Loucy (cell line): ENCODE data around the gene RNF103.
A peak's percentile ranks its signal among the peaks of the same experiment; 100 is the strongest.

Experiments
- H2AFZ ChIP-seq: fragments of 200-600 bp; sonication (generic); 2 replicates; pipeline ENCODE4 v1.6.0; 2016; ENCODE audit warnings: antibody characterized with exemption, mild to moderate bottlenecking, low read length, moderate library complexity
- H3F3A ChIP-seq: fragments of 200-600 bp; 2 replicates; pipeline ENCODE4 v1.6.0; 2016; ENCODE audit warnings: antibody characterized with exemption, low read depth, mild to moderate bottlenecking
- H3K27me3 ChIP-seq: fragments of 200-600 bp; sonication (generic); 2 replicates; pipeline ENCODE4 v1.6.1; 2014; ENCODE audit warnings: low read length, mild to moderate bottlenecking; ENCODE audit not compliant: insufficient read depth, poor library complexity, severe bottlenecking
- H3K36me3 ChIP-seq: fragments of 200-600 bp; sonication (generic); 2 replicates; pipeline ENCODE4 v1.6.1; 2016; ENCODE audit warnings: low read length; ENCODE audit not compliant: insufficient read depth
- H3K4me1 ChIP-seq: fragments of 200-600 bp; sonication (generic); 2 replicates; pipeline ENCODE4 v1.5.1; 2014; ENCODE audit warnings: low read length, mild to moderate bottlenecking; ENCODE audit not compliant: insufficient read depth, poor library complexity, severe bottlenecking
- H3K4me2 ChIP-seq: fragments of 200-600 bp; sonication (generic); 2 replicates; pipeline ENCODE4 v1.6.0; 2014; ENCODE audit warnings: antibody characterized with exemption, low read length, low read depth, mild to moderate bottlenecking; ENCODE audit not compliant: poor library complexity, severe bottlenecking
- H3K4me3 ChIP-seq: fragments of 200-600 bp; sonication (generic); 2 replicates; pipeline ENCODE4 v1.5.1; 2014; ENCODE audit warnings: low read length, mild to moderate bottlenecking, mixed read lengths; ENCODE audit not compliant: poor library complexity, severe bottlenecking
- H3K79me2 ChIP-seq: fragments of 200-600 bp; sonication (generic); 2 replicates; pipeline ENCODE4 v1.6.1; 2014; ENCODE audit warnings: low read length; ENCODE audit not compliant: insufficient read depth
- H3K9ac ChIP-seq: fragments of 200-600 bp; sonication (generic); 2 replicates; pipeline ENCODE4 v1.6.0; 2014; ENCODE audit warnings: mild to moderate bottlenecking, low read depth, low read length, moderate library complexity; ENCODE audit not compliant: poor library complexity, severe bottlenecking
- H3K9me2 ChIP-seq: fragments of 200-600 bp; sonication (generic); replicated peaks from 2 replicates; pipeline ENCODE4 v1.6.1; 2016; ENCODE audit warnings: low read depth, low read length, mixed read lengths
- H3K9me3 ChIP-seq: fragments of 200-600 bp; sonication (generic); 2 replicates; pipeline ENCODE4 v1.6.1; 2014; ENCODE audit warnings: mild to moderate bottlenecking, antibody characterized with exemption, low read length, low read depth; ENCODE audit not compliant: insufficient read depth
- H4K20me1 ChIP-seq: fragments of 200-600 bp; sonication (generic); 2 replicates; pipeline ENCODE4 v1.6.0; 2014; ENCODE audit warnings: antibody characterized with exemption, low read length, mild to moderate bottlenecking; ENCODE audit not compliant: insufficient read depth, poor library complexity, severe bottlenecking
- EZH2phosphoT487 ChIP-seq: fragments of 200-600 bp; IDR thresholded peaks from 2 replicates; pipeline ENCODE4 v1.6.1; 2018; ENCODE audit warnings: antibody characterized with exemption, mild to moderate bottlenecking, moderate library complexity, borderline replicate concordance
- TF ChIP-seq, protein P1 (sequence below): fragments of 200-600 bp; sonication (generic); conservative IDR thresholded peaks from 2 replicates; pipeline ENCODE4 v1.5.1; 2014; ENCODE audit warnings: mild to moderate bottlenecking, antibody characterized with exemption, low read length

RNF103 gene

DNA sequence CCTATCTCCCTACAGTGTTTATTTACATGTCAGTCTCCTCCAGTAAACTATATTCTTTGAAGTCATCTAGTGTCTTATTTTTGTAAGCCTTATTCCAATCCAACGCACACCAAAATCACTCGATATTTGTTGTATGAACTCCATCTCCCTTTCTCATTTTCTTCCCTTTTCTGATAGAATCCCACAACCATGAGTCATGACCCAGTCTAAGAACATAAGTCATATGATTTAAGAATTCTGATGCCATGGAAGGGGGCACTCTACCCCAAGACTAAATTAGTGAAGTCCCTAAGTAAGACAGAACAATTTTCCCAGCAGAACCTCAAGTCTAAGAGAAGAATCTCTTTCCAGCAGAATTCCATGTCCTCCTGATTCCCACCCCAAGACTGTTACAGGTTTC is 65.8 kb downstream of the RNF103 start:
- TF ChIP-seq, protein P1, sequence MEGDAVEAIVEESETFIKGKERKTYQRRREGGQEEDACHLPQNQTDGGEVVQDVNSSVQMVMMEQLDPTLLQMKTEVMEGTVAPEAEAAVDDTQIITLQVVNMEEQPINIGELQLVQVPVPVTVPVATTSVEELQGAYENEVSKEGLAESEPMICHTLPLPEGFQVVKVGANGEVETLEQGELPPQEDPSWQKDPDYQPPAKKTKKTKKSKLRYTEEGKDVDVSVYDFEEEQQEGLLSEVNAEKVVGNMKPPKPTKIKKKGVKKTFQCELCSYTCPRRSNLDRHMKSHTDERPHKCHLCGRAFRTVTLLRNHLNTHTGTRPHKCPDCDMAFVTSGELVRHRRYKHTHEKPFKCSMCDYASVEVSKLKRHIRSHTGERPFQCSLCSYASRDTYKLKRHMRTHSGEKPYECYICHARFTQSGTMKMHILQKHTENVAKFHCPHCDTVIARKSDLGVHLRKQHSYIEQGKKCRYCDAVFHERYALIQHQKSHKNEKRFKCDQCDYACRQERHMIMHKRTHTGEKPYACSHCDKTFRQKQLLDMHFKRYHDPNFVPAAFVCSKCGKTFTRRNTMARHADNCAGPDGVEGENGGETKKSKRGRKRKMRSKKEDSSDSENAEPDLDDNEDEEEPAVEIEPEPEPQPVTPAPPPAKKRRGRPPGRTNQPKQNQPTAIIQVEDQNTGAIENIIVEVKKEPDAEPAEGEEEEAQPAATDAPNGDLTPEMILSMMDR = no peak
- no peak for TF ChIP-seq EZH2phosphoT487
- Histone ChIP-seq H3K9ac (no peak overlapping the region), H3K9me2 (no peaks in the 10 kb centered on the region), H2AFZ (no peak overlapping the region), H3K36me3 (no peaks in the 10 kb centered on the region), H3K4me2 (peak overlapping the region; percentile 9), H4K20me1 (peaks cover 13% of the 10 kb centered on the region), H3F3A (no peaks in the 10 kb centered on the region), H3K27me3 (no peaks in the 10 kb centered on the region), H3K9me3 (no peaks in the 10 kb centered on the region), H3K79me2 (peaks cover 70% of the 10 kb centered on the region), H3K4me3 (no peak overlapping the region), H3K4me1 (peaks cover 34% of the 10 kb centered on the region)

DNA sequence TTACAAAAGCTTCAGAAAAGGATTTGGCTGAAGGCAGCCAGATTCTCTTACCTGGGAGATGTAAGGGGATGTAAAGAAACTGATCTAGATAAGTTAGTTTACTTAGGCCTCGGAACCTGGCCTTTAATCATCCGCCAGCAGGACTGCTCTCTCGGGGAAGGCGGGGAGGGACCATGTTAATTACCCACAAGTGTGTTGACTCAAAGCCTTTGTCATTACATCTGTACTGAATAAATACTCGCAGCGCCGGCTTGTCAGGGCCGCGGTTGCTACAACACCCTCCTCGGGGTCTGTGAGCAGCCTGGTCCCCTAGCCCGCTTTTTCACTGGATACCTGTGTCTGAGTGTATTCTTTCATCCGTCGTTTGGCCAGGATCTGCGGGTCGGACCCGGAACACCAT is 67.2 kb downstream of the RNF103 start:
- peaks cover 62% of the 10 kb centered on the region for H3K79me2 ChIP-seq
- no peak overlapping the region for H3K4me3 ChIP-seq
- no peak overlapping the region for H2AFZ ChIP-seq
- peaks cover 13% of the 10 kb centered on the region for H4K20me1 ChIP-seq
- no peak overlapping the region for H3K4me2 ChIP-seq
- H3K9me2 ChIP-seq = no peaks in the 10 kb centered on the region
- H3K9me3 ChIP-seq = no peaks in the 10 kb centered on the region
- TF ChIP-seq, protein P1 = no peak
- no peak for TF ChIP-seq EZH2phosphoT487
- no peaks in the 10 kb centered on the region for H3K27me3 ChIP-seq
- H3K9ac ChIP-seq = no peak overlapping the region
- no peaks in the 10 kb centered on the region for H3K36me3 ChIP-seq
- no peaks in the 10 kb centered on the region for H3F3A ChIP-seq
- H3K4me1 ChIP-seq = peaks cover 25% of the 10 kb centered on the region
